SK-N-SH treated with all-trans-retinoic acid at 6 μM for 48 hours (cell line): ENCODE measurements around the gene ANGPT4.

Source experiments
- ATAC-seq: fragments of 200-7000 bp; cut with Tn5 transposase; 3 replicates; pipeline ENCODE4 v1.9.1; 2020; ENCODE audit warnings: mild to moderate bottlenecking, moderate library complexity
- ARNTL ChIP-seq: fragments of 450-650 bp; formaldehyde crosslinking; IDR thresholded peaks from 2 replicates; pipeline ENCODE4 v1.5.0; 2020; ENCODE audit warnings: low read depth, mild to moderate bottlenecking, moderate library complexity, borderline replicate concordance
- BACH2 ChIP-seq: fragments of 250-450 bp; sonication (Bioruptor Pico); IDR thresholded peaks from 2 replicates; pipeline ENCODE4 v1.9.0; 2021; ENCODE audit warnings: mild to moderate bottlenecking, borderline replicate concordance
- CSDC2 ChIP-seq: fragments of 250-450 bp; sonication (Bioruptor Pico); IDR thresholded peaks from 2 replicates; pipeline ENCODE4 v1.5.0; 2020; ENCODE audit warnings: mild to moderate bottlenecking, moderate library complexity
- ESRRG ChIP-seq: fragments of 250-450 bp; sonication (Bioruptor Pico); IDR thresholded peaks from 2 replicates; pipeline ENCODE4 v1.6.1; 2021; ENCODE audit warnings: mild to moderate bottlenecking
- GLIS3 ChIP-seq: fragments of 250-450 bp; sonication (Bioruptor Pico); IDR thresholded peaks from 2 replicates; pipeline ENCODE4 v1.5.0; 2020; ENCODE audit warnings: mild to moderate bottlenecking, moderate library complexity
- ISL1 ChIP-seq: fragments of 250-450 bp; sonication (Bioruptor Pico); IDR thresholded peaks from 2 replicates; pipeline ENCODE4 v2.1.2; 2022; ENCODE audit warnings: mild to moderate bottlenecking, moderate library complexity
- RARB ChIP-seq: fragments of 250-450 bp; sonication (Bioruptor Pico); IDR thresholded peaks from 2 replicates; pipeline ENCODE4 v1.8.0; 2021; ENCODE audit warnings: mild to moderate bottlenecking, moderate library complexity
- SNAI2 ChIP-seq: fragments of 250-450 bp; sonication (Bioruptor Pico); IDR thresholded peaks from 2 replicates; pipeline ENCODE4 v1.5.0; 2020; ENCODE audit warnings: mild to moderate bottlenecking, moderate library complexity
- TCF4 ChIP-seq: fragments of 250-450 bp; sonication (Bioruptor Pico); IDR thresholded peaks from 2 replicates; pipeline ENCODE4 v1.8.0; 2021; ENCODE audit warnings: mild to moderate bottlenecking, moderate library complexity, borderline replicate concordance
- ZC3H10 ChIP-seq: fragments of 250-450 bp; sonication (Bioruptor Pico); IDR thresholded peaks from 2 replicates; pipeline ENCODE4 v1.5.1; 2021; ENCODE audit warnings: mild to moderate bottlenecking, moderate library complexity
- ZFP3 ChIP-seq: fragments of 250-450 bp; sonication (Bioruptor Pico); IDR thresholded peaks from 2 replicates; pipeline ENCODE4 v1.5.0; 2020; ENCODE audit warnings: mild to moderate bottlenecking, moderate library complexity
- ZNF565 ChIP-seq: fragments of 450-650 bp; formaldehyde crosslinking; conservative IDR thresholded peaks from 2 replicates; pipeline ENCODE4 v1.5.0; 2020; ENCODE audit warnings: low read depth, mild to moderate bottlenecking, moderate library complexity
- ZNF70 ChIP-seq: fragments of 450-650 bp; formaldehyde crosslinking; IDR thresholded peaks from 2 replicates; pipeline ENCODE4 v1.5.0; 2020; ENCODE audit warnings: mild to moderate bottlenecking, moderate library complexity
- TF ChIP-seq, protein P1 (sequence below): fragments of 250-450 bp; sonication (Bioruptor Pico); IDR thresholded peaks from 2 replicates; pipeline ENCODE4 v1.5.1; 2021; ENCODE audit warnings: mild to moderate bottlenecking, moderate library complexity
- TF ChIP-seq, protein P2 (sequence below): fragments of 250-450 bp; sonication (Bioruptor Pico); IDR thresholded peaks from 2 replicates; pipeline ENCODE4 v1.5.0; 2020; ENCODE audit warnings: mild to moderate bottlenecking, moderate library complexity
- TF ChIP-seq, protein P3 (sequence below): fragments of 250-450 bp; sonication (Bioruptor Pico); IDR thresholded peaks from 2 replicates; pipeline ENCODE4 v1.8.0; 2020; ENCODE audit warnings: mild to moderate bottlenecking, moderate library complexity, borderline replicate concordance
- TF ChIP-seq, protein P4 (sequence below): fragments of 250-450 bp; sonication (Bioruptor Pico); IDR thresholded peaks from 2 replicates; pipeline ENCODE4 v1.5.1; 2020; ENCODE audit warnings: low read depth, mild to moderate bottlenecking, moderate library complexity

Gene ANGPT4

DNA sequence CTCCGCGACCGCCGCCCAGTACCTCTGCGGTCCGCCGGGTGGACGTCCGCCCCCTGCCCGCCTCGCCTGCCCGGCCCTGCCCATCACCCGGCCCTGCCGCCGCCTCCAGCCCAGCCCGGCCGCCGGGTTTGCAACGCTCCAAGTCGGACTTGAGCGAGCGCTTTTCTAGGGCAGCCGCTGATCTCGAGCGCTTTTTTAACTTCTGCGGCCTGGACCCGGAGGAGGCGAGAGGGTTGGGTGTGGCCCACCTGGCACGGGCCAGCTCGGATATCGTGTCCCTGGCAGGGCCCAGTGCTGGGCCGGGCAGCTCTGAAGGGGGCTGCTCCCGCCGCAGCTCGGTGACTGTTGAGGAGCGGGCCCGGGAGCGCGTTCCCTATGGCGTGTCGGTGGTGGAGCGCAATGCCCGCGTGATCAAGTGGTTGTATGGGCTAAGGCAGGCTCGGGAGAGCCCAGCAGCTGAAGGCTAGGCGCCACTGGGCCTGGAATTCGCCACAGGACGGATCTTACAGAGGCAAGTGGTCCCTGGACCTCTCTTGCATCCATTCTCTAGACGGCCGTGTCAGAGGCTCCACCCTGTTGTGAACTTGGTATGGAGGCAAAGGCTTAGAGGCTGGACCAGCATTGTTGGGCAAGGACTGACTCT, 70.8 kb downstream of the ANGPT4 start:
- TF ChIP-seq ZC3H10 (CRISPR knock-in tag) (no peak), CSDC2 (no peak)
- TF ChIP-seq, protein P1, sequence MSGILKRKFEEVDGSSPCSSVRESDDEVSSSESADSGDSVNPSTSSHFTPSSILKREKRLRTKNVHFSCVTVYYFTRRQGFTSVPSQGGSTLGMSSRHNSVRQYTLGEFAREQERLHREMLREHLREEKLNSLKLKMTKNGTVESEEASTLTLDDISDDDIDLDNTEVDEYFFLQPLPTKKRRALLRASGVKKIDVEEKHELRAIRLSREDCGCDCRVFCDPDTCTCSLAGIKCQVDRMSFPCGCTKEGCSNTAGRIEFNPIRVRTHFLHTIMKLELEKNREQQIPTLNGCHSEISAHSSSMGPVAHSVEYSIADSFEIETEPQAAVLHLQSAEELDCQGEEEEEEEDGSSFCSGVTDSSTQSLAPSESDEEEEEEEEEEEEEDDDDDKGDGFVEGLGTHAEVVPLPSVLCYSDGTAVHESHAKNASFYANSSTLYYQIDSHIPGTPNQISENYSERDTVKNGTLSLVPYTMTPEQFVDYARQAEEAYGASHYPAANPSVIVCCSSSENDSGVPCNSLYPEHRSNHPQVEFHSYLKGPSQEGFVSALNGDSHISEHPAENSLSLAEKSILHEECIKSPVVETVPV (CRISPR knock-in tag), result no peak
- TF ChIP-seq, all 23 proteins: peak for 0
- no peak for ATAC-seq

DNA sequence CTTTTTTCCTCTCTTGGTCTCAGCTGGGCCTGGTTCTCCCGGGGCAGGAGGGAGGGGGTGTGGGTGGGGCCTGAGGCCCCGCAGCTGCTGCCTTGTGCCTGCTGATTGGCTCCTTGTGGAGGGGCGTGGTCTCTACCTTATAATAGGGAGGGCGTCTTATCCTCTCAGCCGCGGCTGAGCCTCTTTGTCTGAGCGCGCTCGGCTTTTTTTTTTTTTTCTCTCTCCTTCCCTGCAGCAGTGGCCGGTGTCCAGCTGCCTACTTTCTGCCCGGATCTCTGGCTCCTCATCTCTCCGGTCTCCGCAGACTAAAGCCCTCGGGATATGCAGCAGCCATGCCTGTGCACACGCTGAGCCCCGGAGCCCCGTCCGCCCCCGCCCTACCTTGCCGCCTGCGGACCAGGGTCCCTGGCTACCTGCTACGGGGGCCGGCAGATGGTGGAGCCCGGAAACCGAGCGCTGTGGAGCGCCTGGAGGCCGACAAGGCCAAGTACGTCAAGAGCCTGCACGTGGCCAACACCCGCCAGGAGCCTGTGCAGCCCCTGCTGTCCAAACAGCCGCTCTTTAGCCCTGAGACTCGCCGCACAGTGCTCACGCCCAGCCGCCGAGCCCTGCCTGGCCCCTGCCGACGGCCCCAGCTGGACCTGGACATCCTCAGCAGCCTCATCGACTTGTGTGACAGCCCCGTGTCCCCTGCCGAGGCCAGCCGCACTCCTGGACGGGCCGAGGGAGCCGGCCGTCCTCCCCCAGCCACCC, 71.5 kb downstream of the ANGPT4 start:
- no peak for TF ChIP-seq GLIS3 (CRISPR knock-in tag)
- TF ChIP-seq, protein P2, sequence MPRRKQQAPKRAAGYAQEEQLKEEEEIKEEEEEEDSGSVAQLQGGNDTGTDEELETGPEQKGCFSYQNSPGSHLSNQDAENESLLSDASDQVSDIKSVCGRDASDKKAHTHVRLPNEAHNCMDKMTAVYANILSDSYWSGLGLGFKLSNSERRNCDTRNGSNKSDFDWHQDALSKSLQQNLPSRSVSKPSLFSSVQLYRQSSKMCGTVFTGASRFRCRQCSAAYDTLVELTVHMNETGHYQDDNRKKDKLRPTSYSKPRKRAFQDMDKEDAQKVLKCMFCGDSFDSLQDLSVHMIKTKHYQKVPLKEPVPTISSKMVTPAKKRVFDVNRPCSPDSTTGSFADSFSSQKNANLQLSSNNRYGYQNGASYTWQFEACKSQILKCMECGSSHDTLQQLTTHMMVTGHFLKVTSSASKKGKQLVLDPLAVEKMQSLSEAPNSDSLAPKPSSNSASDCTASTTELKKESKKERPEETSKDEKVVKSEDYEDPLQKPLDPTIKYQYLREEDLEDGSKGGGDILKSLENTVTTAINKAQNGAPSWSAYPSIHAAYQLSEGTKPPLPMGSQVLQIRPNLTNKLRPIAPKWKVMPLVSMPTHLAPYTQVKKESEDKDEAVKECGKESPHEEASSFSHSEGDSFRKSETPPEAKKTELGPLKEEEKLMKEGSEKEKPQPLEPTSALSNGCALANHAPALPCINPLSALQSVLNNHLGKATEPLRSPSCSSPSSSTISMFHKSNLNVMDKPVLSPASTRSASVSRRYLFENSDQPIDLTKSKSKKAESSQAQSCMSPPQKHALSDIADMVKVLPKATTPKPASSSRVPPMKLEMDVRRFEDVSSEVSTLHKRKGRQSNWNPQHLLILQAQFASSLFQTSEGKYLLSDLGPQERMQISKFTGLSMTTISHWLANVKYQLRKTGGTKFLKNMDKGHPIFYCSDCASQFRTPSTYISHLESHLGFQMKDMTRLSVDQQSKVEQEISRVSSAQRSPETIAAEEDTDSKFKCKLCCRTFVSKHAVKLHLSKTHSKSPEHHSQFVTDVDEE (CRISPR knock-in tag), result no peak
- no peak for TF ChIP-seq ESRRG (CRISPR knock-in tag)
- no peak for TF ChIP-seq ARNTL (CRISPR knock-in tag)
- TF ChIP-seq TCF4 (CRISPR knock-in tag), result no peak
- TF ChIP-seq, protein P3, sequence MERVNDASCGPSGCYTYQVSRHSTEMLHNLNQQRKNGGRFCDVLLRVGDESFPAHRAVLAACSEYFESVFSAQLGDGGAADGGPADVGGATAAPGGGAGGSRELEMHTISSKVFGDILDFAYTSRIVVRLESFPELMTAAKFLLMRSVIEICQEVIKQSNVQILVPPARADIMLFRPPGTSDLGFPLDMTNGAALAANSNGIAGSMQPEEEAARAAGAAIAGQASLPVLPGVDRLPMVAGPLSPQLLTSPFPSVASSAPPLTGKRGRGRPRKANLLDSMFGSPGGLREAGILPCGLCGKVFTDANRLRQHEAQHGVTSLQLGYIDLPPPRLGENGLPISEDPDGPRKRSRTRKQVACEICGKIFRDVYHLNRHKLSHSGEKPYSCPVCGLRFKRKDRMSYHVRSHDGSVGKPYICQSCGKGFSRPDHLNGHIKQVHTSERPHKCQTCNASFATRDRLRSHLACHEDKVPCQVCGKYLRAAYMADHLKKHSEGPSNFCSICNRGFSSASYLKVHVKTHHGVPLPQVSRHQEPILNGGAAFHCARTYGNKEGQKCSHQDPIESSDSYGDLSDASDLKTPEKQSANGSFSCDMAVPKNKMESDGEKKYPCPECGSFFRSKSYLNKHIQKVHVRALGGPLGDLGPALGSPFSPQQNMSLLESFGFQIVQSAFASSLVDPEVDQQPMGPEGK (CRISPR knock-in tag), result no peak
- TF ChIP-seq ZFP3 (CRISPR knock-in tag), result no peak
- peak; percentile 100 for ATAC-seq

DNA sequence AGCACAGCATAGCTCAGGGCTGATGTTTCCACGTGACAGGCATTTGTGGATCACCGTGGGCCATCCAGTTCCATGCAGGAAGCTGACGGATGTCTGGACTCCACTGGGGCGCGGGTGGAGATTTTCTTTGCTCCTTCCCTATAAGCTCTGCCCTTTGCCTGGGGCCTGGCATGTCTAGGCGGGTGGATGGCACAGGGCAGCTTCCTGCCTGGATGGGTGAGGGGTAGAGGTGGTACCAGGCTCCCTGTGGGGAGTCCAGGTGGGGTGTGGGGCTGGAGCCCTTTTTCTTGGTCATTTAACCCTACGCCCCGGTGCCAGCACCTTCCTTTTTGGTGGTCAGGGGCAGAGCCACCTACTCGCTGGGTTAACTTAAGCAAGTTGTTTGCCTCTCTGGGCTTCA, 72.2 kb downstream of the ANGPT4 start:
- no peak for TF ChIP-seq ESRRG (CRISPR knock-in tag)
- TF ChIP-seq SNAI2, result no peak
- TF ChIP-seq TCF4 (CRISPR knock-in tag), result no peak
- no peak for TF ChIP-seq ZC3H10 (CRISPR knock-in tag)
- TF ChIP-seq, protein P2 (CRISPR knock-in tag), result no peak
- TF ChIP-seq ZNF565 (CRISPR knock-in tag), result no peak
- ATAC-seq, result peak; percentile 4; the same call in 1 of the 3 replicates

DNA sequence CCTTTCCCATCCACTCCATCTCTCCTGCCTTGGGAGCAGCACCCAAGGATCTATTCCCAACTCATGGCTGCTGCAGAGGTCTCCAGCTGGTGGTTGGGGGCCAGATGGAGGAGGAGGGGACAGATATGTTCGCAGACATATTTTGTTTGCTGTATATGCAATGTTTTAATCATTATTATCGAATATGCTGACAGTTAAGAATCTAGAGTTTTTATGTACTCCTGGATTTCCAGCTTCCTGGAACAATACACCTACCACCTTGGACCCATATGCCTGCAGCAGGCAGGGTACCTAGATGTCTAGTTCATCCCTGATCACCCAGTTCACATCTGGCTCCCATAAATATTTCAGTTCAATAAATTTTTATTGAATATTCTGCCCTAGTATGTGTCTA, 73.6 kb downstream of the ANGPT4 start:
- ATAC-seq, result no peak

More for the DNA sequence above, 73.6 kb downstream of the ANGPT4 start:
- TF ChIP-seq ISL1 (CRISPR knock-in tag), result no peak
- TF ChIP-seq SNAI2, result no peak
- no peak for TF ChIP-seq ZNF70
- TF ChIP-seq TCF4 (CRISPR knock-in tag), result no peak
- no peak for TF ChIP-seq CSDC2
- no peak for TF ChIP-seq RARB (CRISPR knock-in tag)
- TF ChIP-seq BACH2, result no peak
- TF ChIP-seq, protein P4, sequence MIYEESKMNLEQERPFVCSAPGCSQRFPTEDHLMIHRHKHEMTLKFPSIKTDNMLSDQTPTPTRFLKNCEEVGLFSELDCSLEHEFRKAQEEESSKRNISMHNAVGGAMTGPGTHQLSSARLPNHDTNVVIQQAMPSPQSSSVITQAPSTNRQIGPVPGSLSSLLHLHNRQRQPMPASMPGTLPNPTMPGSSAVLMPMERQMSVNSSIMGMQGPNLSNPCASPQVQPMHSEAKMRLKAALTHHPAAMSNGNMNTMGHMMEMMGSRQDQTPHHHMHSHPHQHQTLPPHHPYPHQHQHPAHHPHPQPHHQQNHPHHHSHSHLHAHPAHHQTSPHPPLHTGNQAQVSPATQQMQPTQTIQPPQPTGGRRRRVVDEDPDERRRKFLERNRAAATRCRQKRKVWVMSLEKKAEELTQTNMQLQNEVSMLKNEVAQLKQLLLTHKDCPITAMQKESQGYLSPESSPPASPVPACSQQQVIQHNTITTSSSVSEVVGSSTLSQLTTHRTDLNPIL (CRISPR knock-in tag), result no peak
- TF ChIP-seq ESRRG (CRISPR knock-in tag), result no peak
